Measurements from ENCODE around the gene GLT1D1. TPM values are rescaled to one million over a fixed set of nuclear protein-coding genes. Genes with fewer than 3 reads are reported as not detected.

The GLT1D1 gene
- total and polyA plus RNA-seq, 12 donors = 0.07 to 3.3 (median 0.66) TPM; not detected in 1

- H3K27ac ChIP-seq = no peak overlapping the region
- intact Hi-C loops (cut with DNase I) = no loop called here
- peaks cover 9 to 85% (median 60%) of the 10 kb centered on the region in 7 donors for H3K27me3 ChIP-seq
- H3K9me3 ChIP-seq = no peaks in the 10 kb centered on the region
- no peak for TF ChIP-seq CTCF (IDR thresholded peaks at IDR 0.05)
- WGBS, 2 donors = 69 to 76% methylated on average over 14 of the region's 14 CpGs
- no peaks in the 10 kb centered on the region for H3K36me3 ChIP-seq
- H3K4me3 ChIP-seq = no peak overlapping the region
- H3K4me1 ChIP-seq = no peaks in the 10 kb centered on the region
- ATAC-seq = no peak
- no peak for DNase-seq
These were observed 124.8 kb downstream of the GLT1D1 start for GRCh38 chr12:128978067-128978466.

- H3K4me3 ChIP-seq = no peak overlapping the region
- H3K27me3 ChIP-seq = peaks cover 9 to 65% (median 46%) of the 10 kb centered on the region in 7 donors
- DNase-seq (no peak), ATAC-seq (no peak)
- no peak overlapping the region for H3K27ac ChIP-seq
- 84% methylated on average over 15 of the region's 15 CpGs for WGBS, 2 donors
- intact Hi-C loops (cut with DNase I) = no loop called here
- H3K4me1 ChIP-seq = no peaks in the 10 kb centered on the region
- peaks cover 0 to 3% (median 0%) of the 10 kb centered on the region in 9 donors for H3K36me3 ChIP-seq
- no peak for TF ChIP-seq CTCF (IDR thresholded peaks at IDR 0.05)
- H3K9me3 ChIP-seq = no peaks in the 10 kb centered on the region
These were observed 127.3 kb downstream of the GLT1D1 start for GRCh38 chr12:128980623-128981022.

DNA sequence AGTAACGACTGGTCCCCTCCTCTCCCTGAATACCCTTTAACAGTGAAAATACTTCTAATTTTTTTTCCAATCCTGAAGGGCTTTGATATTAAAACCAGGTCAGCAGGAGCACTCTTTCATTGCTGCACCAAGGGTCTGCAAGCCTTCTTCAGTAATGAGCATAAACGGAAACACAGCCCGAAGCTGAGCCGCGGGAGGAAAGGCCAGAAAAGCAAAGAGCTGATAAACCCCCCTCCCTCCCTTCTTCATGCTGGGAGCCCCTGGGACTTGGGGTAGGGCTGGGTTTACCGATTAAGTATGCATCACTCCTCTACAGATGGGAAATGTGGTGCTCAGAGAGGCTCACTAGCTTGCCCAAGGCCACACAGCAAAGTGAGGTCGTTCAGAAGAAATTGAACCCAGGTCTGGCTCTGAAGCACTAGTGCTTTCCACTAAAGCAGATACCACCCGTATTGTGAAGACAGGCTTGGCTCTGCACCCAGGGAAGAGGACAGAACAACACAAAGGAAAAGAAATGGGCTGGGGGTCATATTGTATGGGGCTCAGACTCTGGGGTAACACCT is 128.8 kb downstream of the GLT1D1 start:
- DNase-seq (no peak), ATAC-seq (no peak)
- H3K27ac ChIP-seq = no peak overlapping the region
- no peaks in the 10 kb centered on the region for H3K4me1 ChIP-seq
- WGBS, 2 donors = 16 to 19% methylated on average over 8 of the region's 8 CpGs
- no peaks in the 10 kb centered on the region for H3K9me3 ChIP-seq
- no peak overlapping the region for H3K4me3 ChIP-seq
- H3K27me3 ChIP-seq = peaks cover 9 to 50% (median 34%) of the 10 kb centered on the region in 7 donors
- intact Hi-C loops (cut with DNase I) = no loop called here
- no peak for TF ChIP-seq CTCF (IDR thresholded peaks at IDR 0.05)
- peaks cover 0 to 3% (median 0%) of the 10 kb centered on the region in 9 donors for H3K36me3 ChIP-seq

GRCh38 chr12:128982933-128983332 is 129.7 kb downstream of the GLT1D1 start:
- intact Hi-C loops (cut with DNase I) = no loop called here
- TF ChIP-seq CTCF (IDR thresholded peaks at IDR 0.05) = no peak
- Histone ChIP-seq H3K4me1 (no peaks in the 10 kb centered on the region), H3K27me3 (peaks cover 6 to 42% (median 27%) of the 10 kb centered on the region in 7 donors), H3K27ac (no peak overlapping the region), H3K36me3 (peaks cover 0 to 3% (median 0%) of the 10 kb centered on the region in 9 donors), H3K9me3 (no peaks in the 10 kb centered on the region), H3K4me3 (no peak overlapping the region)
- DNase-seq = no peak
- no peak for ATAC-seq
- WGBS, 2 donors = 79 to 82% methylated on average over 9 of the region's 9 CpGs

All from heart right ventricle (tissue), 16 donors.